HG03571 (cell line): Measurements from ENCODE around the gene SH3BP4.

Experiments used
- ATAC-seq: cut with Tn5 transposase; IDR thresholded peaks from one replicate; pipeline ENCODE4 v1.9.1; 2021; ENCODE audit not compliant: unreplicated experiment

The SH3BP4 gene

DNA sequence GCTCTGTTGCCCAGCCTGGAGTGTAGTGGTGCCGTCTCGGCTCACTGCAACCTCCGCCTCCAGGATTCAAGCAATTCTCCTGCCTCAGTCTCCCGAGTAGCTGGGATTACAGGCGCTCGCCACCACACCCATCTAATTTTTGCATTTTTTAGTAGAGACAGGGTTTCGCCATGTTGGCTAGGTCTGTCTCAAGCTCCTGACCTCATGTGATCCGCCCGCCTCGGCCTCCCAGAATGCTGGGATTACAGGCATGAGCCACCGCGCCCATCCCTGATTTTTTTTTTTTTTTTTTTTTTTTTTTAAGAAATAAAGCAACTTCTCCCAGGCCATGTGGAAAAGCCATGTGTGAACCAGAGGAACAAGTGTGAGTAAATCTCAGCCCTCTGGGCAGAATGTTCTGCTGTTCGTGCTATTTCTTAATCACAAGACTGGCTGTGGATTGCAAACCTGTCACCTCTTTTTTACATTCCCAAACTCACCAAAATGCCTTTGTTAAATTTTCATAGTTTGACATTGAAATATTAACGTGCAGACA, 6.4 kb upstream of the SH3BP4 start:
- ATAC-seq, result no peak

DNA sequence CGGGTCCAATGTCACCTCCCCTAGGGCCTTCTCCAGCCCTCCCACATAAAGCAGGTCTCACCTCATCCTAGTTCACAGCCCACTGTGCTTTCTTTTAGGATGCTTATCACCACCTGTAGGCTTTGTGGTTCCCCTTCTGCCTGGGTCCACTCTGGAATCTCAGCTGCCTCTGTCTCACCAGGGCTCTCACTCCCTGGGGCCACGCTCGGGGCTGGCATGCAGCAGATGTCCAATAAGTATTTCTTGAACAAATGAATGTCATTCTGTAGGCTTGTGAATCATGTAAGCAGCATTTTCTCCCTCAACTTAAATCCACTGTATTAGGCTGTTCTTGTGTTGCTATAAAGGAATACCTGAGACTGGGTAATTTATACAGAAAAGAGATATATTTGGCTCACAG, 4.3 kb upstream of the SH3BP4 start:
- ATAC-seq, result no peak

DNA sequence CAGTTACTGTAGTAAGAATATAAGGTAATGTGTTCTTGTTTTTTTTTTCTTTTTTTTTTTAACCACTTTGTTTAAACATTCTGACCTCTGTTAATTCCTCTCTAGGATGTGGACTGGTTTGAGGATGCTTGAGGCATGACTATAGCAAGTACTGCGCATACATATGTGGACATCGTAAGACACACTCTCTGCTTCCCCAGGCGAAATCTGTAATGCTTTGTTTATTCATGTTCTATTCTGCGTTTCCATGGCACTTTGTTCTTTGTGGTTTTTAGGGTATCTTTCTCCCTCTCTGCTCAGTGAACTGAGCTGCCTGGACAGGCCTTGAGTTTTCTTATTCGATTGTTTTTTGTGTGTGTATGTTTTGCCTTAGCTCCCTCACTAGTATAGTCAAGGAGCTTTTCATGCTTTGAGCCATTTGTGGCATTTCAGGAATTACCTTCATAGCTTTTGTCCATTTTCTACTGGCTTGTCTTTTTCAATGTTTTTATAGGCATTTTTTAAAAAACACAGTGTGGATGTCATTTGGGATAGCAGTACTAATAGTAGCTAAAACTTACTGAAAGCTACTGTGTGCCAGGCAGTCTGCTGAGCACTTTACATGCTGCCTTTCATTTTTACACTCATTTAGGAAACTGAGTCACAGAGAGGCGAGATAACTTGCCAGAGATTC, 1.9 kb upstream of the SH3BP4 start:
- no peak for ATAC-seq

DNA sequence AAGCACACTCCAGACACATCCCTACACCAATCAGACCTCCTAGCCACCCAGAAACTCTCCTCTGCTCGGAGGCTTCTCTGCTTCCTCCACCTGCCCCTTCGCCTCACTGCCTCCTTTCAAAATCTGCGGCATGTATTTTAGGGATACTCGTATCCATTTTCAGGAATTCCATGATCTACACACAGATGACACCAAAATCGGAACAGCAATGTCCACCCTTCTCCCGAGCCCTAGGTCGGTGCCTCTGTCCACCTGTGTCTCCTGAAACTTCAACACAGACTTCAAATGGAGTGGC, 1.4 kb upstream of the SH3BP4 start:
- no peak for ATAC-seq

DNA sequence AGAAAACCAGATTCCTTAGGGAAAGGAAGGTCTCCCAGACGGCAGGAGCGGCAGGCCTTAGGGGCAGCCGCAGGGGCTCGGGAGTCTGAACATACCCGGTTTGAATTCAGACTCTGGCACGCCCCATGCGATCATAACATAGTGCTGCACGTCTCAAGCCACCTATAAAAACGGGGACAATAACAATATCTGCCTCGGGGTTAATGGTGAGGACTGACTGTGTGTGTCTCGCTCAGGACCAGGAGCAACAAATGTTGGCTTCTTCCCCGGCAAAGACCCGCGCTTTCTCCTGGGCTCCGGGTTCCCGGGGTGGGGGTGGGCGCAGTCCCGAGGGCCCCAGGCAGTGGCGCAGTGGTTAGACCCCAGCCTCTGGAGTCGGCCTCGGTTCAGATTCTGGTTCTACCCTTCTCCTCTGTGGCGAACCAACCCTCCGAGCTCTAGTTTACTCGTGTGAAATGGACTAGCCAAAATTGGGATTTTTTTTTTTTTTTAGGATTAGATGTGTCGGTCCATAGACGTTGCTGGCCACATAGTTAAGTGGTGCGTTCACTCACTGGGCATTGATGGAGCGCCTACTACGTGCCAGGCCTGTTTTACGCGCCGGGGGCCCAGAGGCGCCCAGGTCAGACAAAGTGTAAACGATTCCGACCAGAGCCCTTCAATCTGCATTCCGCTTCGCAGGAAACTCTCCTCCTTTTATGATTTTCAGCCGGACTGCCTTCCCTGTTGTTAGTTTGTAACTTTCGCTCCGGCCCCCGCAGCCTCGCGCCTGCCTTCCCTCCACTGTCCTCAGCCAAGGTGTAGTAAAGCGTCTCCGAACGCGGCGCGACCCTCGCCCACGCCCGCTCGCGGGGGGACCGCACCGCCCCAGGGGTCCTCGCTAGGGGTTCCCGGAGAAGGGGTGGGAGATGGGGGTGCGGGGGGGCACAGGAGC, 820 bp upstream of the SH3BP4 start:
- ATAC-seq, result no peak

DNA sequence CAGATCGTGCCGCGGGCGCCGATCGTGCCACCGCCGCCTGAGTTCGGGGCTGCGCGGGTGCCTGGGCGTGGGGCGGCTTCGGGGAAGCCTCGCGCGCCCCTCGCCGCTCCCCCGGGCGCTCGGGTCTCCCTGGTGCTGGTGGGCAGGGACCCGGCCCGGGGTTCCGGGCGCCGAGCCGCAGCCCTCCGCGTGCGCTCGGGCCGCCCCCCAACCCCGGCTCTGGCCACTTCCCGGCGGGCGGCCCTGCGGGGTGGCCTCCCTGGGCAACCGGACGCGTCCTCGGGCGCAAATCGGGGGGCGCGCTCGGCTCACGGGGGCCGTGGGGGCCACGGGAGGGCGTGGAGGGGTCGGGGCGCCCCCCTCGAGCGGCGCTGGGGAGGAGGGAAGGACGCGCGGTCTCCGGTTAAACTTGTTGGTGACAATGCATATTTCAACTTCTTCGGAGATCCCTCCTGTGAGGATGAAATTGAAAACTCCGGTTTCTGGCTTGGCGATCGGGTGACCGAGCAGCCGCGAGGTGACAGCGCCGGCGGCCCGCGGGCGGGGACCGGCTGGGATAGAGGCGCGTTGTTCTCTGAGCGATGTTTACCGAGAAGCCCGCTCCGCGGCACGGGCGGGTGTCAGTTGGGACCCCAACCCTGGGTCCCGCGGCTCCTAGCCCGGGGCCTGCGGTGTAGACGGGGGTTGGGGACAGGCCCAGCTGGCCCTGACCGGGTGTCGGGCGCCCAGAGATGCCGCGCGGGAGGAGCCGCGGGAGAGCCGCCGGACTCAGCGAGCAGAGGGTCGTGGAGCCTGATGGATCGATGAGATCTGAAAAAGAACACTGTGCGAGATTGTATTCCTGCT, 676 bp downstream of the SH3BP4 start:
- no peak for ATAC-seq

DNA sequence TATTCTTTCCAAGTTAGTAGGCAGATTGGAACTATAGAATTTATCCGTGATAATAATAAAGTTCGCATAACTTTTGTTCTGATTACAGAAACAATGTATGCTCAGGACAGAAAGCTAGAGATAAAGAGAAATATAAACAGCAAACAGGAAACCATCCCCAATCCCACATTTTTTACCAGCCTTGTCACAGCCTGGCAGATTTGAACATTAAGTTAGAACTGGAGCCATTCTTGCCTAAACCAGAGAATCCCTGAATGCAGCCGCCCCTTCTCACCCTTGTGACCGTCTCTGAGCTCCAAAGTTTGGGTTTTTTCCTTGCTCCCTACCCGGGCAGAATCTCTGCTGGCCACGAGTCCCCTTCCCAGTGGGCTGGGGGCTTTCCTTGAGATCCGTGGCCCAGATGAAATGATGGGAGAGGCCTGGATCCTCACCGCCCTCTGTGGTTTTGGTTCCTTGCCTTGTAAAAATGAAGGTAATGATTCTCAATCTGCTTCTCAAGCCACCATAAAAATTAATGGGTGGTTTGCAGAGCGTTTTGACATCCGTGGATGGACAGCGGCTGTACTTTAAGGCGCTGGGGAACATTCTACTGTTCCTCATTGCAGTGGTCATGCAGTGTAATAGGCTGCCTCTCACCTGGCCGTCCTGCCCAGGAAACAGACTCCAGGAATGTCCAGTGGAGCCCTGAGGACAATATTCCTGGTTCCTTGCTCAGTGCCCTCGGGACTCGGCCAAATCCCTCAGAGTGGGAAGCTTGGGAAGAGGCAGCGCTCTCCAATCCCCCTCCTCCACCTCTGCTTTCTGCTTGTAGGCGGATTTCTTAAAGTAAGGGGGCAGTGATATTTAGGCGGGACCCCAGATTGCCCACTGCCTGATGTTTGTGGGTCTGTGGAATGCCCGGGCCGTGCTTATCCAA, 1.6 kb downstream of the SH3BP4 start:
- no peak for ATAC-seq

DNA sequence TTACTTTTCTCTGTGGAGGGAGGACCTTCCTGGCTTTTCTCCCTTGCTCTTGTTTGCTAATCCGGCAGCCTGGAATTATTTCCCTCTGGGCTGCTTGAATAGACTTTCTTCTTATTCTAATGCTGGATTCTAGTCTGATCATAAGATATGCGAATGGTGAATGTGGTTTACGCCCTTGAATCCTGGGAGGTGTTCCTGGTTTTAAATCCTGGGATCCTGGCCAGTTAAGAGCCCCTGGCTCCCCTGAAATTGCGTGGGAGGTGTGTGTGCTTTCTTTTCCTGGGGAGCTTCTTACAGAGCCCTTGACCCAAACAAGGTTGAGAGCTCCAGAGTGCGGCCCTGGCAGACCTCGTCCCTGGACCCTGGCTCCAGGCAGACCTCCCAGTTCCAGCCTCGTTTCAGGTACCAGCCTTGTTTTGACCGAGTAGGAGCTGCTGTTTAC, 2.8 kb downstream of the SH3BP4 start:
- ATAC-seq, result no peak

DNA sequence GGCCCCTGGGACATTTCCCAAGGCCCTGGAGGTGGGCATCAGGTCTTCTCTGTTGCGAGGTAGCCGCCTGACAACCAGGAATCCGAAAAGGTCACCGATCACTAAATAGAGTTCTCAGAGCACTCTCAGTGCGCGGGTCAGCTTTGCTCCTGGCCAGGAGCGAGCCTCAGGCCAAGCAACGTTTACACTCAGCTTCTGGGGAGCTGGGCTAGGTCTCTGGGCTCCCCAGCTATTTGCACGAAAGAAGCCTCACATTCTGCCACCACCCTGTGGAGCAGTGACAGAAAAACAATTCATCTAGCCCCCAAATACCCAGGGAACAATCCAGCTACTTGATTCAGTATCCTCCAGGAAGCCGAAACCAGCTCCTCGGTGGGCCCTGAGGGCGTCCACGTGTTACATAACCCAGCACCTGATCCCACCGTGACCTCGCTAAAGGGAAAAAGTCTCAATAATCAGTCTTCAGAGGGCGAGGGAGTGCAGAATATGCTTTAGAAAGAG, 3.3 kb downstream of the SH3BP4 start:
- ATAC-seq, result no peak

DNA sequence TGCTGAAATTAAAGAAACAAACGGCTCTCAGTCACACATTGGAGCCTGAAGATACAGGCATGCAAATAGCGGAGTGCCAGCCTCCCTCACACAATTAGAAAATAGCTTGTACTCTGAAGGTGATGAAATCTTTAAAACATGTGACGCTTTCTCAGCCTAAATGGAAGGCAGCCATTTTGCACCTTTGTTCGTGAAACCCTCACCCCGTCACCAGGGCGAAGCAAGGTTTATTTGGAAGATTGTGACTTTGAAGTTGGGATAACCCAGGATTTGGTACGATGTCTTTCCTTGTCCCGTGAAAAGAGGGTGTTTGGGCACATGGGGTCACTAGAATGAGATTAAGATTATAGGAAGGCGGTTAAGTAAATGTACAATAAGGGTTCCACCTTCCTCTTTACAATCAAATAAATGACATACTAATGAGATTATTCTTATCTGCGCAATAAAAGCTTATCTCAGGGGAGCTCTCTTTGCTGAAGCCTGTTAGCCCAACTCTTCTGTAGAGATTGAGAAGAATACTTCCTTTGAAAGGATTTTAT, 4.2 kb downstream of the SH3BP4 start:
- no peak for ATAC-seq

DNA sequence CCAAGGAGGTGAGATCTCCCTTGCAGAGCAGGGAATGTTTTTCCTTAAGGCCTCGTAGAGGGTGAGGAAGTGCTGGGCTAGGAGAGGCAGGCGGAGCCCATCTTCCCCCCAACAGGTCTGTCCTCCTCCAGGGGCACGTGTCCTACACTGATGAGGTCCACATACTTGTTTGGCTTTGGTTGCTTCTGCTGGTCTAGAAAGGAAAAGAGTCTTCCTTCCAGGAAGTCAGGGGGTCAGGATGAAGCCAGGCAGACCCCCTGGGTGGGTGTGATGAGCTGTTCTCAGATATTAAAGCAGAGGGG, 6.0 kb downstream of the SH3BP4 start:
- ATAC-seq, result no peak

DNA sequence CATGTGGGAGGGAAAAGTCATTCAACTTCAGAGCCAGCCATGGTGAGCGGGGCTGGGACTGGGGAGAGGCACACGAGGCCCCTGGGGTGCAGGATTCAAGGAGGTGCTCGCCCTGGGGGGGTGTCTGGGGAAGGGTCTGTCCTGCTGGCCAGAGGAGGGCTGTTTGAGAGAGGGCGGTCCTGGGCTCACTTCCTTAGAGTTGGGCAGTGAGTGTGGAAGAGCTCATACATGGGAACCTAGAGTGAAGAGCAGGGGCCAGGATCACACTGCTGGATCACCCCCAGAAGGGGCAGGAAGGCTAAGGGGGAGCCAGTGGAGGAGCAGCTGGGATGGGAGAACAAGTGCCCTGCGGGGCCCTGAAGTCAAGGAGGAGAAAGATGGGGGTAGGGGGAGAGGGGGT, 6.5 kb downstream of the SH3BP4 start:
- no peak for ATAC-seq

DNA sequence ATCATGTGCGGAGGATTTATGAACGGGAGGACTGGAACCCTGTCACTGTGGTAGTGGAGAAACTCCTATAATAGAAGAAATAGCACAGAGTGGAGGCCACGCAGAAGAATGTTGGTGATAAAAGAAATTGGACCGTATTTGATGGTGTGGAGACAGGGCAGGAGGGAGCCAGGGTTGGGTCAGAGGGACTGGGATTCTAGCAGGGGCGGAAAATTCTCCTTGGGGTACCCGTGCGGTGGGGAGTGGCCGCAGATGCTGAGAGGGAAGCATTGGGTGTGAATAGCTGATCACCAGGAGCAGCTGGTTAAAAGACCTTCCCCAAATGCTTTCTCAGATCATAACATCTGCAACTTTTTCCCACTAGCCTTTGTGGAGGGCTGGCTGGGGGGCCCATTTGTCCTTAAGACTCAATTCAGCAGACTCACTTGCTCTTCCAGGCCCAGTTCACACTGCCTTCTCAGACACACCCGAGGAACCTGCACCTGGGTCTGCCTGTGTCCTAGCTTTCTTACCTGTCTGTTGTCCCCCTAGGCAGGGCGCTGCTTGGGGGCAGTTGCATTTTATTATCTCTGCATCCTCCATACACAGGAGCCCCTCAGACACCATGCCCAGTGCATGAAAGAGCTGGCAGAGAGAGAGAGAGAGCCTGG, 7.1 kb downstream of the SH3BP4 start:
- ATAC-seq, result no peak

DNA sequence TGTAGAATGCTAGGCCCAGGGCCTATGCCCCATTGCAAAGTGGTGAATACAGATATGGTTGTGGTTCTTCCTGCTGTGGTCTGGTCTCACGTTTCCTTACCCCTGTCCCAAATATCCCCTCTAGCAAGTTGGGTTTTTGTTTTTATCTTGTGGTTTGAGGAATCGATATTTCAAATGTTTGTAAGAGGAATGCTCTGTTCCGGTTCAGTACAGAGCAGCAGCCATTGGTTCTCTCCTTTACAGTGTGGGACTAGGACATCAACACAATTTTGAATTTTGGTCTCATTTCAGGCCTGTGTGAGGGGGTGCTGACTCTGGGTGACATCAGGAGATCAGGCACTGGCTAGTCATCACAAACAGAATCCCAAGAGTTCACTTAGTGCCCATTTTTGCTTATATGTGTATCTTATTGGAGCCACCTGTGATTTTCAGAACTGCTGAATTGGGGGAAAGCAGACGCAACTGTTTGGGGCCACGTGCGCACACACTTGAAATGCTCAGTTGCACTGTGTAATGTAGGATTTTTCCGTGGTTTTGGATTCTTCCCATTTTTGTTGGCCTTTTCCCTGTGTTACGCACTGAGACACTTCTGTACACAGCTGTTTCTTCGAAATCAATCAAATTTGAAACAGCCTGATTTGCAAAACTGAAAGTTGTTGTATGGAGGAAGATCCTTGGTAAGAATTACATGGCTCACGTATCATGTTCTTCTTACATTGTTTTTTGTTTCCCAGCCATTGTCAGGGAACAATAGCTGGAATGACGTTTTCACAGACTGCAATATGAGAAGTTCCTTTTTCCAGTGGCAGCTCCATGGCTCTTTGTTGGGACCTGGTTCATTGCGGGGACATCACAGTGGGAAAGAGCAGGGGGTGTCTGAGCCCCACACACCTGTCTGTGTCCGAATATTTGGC, 8.6 kb downstream of the SH3BP4 start:
- ATAC-seq, result no peak

DNA sequence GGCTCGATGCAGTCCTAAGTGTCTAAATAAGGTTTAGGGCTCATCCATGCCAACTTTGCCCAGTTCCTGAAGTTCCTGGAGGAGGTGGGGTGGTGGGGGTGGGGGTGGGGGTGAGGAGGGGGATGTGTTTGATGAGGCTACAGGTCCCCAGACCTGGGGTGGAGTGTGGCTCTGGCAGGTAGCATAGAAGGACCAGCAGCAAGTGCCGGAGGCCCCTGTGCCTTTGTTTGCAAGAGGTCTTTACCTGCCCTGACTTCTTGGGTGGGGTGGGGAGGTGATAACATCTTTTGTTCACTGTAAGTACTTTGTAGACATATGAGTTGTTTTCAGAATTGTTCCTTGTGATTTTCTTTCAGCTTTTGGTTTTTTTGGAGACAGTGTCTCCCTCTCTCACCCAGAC, 10.0 kb downstream of the SH3BP4 start:
- ATAC-seq, result no peak

DNA sequence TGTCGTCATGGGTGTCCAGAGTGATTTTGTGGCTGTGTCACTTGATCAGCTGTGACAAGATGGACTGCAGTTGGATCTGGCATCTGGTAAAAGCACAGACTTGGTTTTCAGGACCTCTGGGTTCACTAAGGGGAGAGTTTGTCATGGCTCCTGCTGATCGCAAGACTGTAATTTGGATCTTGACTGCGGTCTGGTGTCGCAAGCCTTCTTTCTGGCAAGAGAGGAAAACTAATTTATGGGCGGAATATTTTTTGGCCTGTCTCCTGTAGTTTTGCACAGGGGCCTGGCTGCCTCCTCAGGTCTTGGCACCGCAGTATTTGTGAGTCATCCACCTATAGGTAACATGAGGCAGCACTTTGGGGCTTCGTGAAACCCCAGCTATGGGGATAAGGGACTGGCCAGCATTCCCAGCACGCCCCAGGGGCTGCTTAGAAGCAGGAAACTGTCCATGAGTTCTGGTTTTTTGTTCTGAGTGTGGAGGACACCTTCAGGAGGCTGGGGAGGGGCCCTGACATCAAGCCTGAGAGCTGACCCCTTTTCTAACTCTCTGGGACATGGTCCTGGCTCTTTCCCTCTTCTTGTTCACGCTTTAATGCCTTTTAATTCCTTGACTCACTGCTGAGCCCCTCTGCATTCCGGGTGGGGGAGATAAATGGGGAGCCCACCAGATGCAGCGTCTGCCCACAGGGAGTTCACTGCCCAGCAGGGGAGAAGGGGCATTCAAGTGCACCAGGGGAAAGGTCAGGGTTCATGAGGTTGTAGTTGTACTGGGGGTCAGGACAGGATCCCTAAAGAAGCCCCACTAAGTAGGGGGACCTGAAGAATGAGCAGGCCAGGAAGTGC, 12.2 kb downstream of the SH3BP4 start:
- ATAC-seq, result no peak

DNA sequence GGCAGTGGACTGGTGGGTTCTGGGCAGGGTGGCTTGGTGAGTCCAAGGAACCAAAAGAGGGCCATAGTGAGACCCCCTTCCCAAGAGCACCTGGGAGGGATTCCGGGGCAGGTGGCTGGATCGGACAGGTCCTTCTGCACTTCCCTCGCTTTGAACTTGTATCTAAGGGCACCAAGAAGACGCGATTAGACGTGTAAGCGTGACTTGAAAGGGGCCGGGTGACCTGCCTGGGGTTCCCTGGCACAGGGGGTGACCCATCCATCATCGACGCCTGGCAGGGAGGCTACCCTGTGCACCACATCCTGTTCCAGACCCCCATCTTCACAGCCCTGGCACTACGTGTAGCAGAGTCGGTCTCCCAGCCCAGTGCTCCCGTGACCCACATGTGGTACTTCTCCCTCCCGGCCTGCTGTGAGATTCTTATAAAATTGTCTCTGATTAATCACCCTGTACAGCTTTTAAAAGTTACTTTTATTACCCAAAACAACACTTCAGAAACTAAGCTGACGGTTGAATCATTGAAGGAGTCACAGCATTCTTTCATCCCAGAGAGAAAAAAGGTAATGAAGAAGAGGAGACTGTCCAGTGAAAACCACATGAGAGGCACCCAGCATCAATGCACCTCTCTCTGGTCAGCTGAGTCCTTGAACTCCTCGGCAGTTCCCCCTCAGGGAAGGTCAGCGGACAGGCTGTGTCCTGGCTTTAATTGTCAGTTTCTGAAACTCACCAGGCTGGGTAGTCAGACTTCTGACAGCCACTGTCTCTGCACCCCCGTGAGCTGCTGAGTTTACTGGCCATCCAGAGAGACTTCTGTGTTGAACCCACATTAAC, 13.0 kb downstream of the SH3BP4 start:
- ATAC-seq, result no peak
